CD4-positive, alpha-beta T cell treated with Interferon gamma for 1 hour (primary cell): Measurements from ENCODE around the gene GFY.
A peak's percentile ranks its signal among the peaks of the same experiment; 100 is the strongest.

Source experiments
- DNase-seq: peaks from one replicate; pipeline ENCODE4 v3.0.0-alpha.2; 2020

The GFY gene

GRCh38 chr19:49473868-49474541, 48.8 kb downstream of the GFY start, which contains the start of gene FLT3LG:
FLT3LG (plus strand) TSS chr19:49474215; CDS start chr19:49474640, 425 bp downstream.
- peak; percentile 95 for DNase-seq

DNA sequence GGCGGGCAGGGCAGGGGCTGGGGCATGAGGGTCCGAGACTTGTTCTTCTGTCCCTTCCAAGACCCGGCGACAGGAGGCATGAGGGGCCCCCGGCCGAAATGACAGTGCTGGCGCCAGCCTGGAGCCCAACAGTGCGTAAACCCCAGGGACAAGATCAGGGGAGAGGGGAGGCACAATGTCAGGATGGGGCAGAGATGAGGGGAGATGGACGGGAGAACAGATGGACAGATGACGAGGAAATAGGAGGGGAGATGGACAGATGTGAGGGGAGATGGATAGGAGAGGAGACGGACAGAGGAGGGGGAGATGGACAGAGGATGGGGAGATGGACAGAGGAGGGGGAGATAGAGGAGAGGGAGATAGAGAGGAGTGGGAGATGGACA, 49.3 kb downstream of the GFY start:
- no peak for DNase-seq

- peak; percentile 6 for DNase-seq
Measured at GRCh38 chr19:49475191-49475917, 50.2 kb downstream of the GFY start.

DNA sequence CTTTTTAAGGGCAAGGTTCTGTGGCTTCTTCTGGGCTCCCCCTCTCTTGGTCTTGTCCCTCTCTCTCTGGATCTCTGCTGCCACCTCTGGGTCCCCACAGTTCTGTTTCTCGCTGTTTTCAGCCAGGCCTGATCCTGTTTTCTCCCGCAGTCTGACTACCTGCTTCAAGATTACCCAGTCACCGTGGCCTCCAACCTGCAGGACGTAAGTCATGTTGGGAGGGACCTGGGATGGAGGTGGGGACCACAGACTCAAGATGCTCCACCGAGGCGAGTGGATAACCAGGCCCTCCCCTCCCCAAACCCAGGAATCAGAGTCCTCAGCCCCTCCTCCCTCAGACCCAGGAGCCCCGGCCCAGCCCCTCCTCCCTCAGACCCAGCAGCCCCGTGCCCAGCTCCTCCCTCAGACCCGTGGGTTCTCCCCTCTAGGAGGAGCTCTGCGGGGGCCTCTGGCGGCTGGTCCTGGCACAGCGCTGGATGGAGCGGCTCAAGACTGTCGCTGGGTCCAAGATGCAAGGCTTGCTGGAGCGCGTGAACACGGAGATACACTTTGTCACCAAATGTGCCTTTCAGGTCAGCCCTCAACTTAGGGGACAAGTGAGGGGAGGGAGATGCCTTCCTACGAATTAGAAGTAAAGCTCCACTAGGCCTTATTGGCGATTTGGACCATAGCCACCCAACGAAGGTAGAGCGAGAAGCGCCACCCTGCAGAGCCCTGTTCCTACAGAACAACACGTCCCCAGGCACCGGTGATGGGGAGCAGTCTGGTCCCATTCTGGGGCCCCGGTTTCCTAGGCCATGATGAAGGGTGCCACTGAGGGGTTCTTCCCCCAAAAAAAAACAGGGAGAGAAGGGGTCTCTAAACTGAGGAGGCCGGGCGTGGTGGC, 51.0 kb downstream of the GFY start:
- DNase-seq: peak; percentile 71
